ENCODE results near the gene APPBP2. TPM values are rescaled to one million over a fixed set of nuclear protein-coding genes. Genes with fewer than 3 reads are reported as not detected.

The APPBP2 gene
- total RNA-seq, 1 experiment from 2014 or later, result 25.8 TPM

- CTCF ChIA-PET, result no interaction called here
- DNase-seq (ENCODE audit: low read depth, low spot score), result no peak
- intact Hi-C loops (cut with micrococcal nuclease; ENCODE audit: unreplicated experiment), result no loop called here
- H3K4me1 ChIP-seq (ENCODE audit: control insufficient read depth, insufficient read depth, low read length), result no peaks in the 10 kb centered on the region
- TF ChIP-seq REST (IDR thresholded peaks at IDR 0.05; ENCODE audit: insufficient read depth in 1 of 2, low read depth in 2 of 2, low read length in 1 of 2) (no peak), POLR2AphosphoS5 (IDR thresholded peaks at IDR 0.05; ENCODE audit: low read depth, low read length) (no peak), CTCF (IDR thresholded peaks at IDR 0.05) (no peak), SIN3A (IDR thresholded peaks at IDR 0.05; ENCODE audit: borderline replicate concordance, insufficient read depth, low read depth, low read length) (no peak), TCF7L2 (IDR thresholded peaks at IDR 0.05; ENCODE audit: low read depth, low read length) (no peak)
- no peak for ATAC-seq
- in situ Hi-C loops (cut with HindIII; ENCODE audit: low pct_unique_long_range_greater_than_20kb, low sequenced_read_pairs), result no loop called here
- POLR2A ChIA-PET, result no interaction called here
- H3K27ac ChIP-seq (ENCODE audit: low read length), result no peak overlapping the region
- peaks cover 7% of the 10 kb centered on the region; the same call in 1 of the 2 replicates for H3K36me3 ChIP-seq (ENCODE audit: control insufficient read depth, insufficient read depth, low read length)
- no peaks in the 10 kb centered on the region for H3K9me3 ChIP-seq (ENCODE audit: control insufficient read depth, insufficient read depth, low read depth, low read length)
- H3K27me3 ChIP-seq (ENCODE audit: control insufficient read depth, insufficient read depth, low read length), result no peaks in the 10 kb centered on the region
- BruUV-seq (replicated peaks), result no TSS peak
- no peak overlapping the region for H3K4me3 ChIP-seq (ENCODE audit: low read depth in 2 of 2, low read length in 2 of 2)
These were observed 82.3 kb downstream of the APPBP2 start for GRCh38 chr17:60443713-60444112.

GRCh38 chr17:60442271-60443173 is 83.5 kb downstream of the APPBP2 start:
- peaks cover 7% of the 10 kb centered on the region; the same call in 1 of the 2 replicates for H3K36me3 ChIP-seq (ENCODE audit: control insufficient read depth, insufficient read depth, low read length)
- in situ Hi-C loops (cut with HindIII; ENCODE audit: low pct_unique_long_range_greater_than_20kb, low sequenced_read_pairs) (no loop called here), intact Hi-C loops (cut with micrococcal nuclease; ENCODE audit: unreplicated experiment) (no loop called here)
- ATAC-seq, result no peak
- ChIA-PET POLR2A (no interaction called here), CTCF (interaction anchor here (0.6 kb wide), 1 partner anchor 135 kb away, joined by 3 read pairs; no protein-coding TSS in a partner anchor)
- BruUV-seq (replicated peaks), result no TSS peak
- H3K27me3 ChIP-seq (ENCODE audit: control insufficient read depth, insufficient read depth, low read length), result no peaks in the 10 kb centered on the region
- TF ChIP-seq TCF7L2 (IDR thresholded peaks at IDR 0.05; ENCODE audit: low read depth, low read length), result no peak
- TF ChIP-seq POLR2AphosphoS5 (IDR thresholded peaks at IDR 0.05; ENCODE audit: low read depth, low read length), result no peak
- TF ChIP-seq SIN3A (IDR thresholded peaks at IDR 0.05; ENCODE audit: borderline replicate concordance, insufficient read depth, low read depth, low read length), result no peak
- no peak for TF ChIP-seq REST (IDR thresholded peaks at IDR 0.05; ENCODE audit: insufficient read depth in 1 of 2, low read depth in 2 of 2, low read length in 1 of 2)
- no peak for TF ChIP-seq CTCF (IDR thresholded peaks at IDR 0.05)
- no peaks in the 10 kb centered on the region for H3K4me1 ChIP-seq (ENCODE audit: control insufficient read depth, insufficient read depth, low read length)
- DNase-seq (ENCODE audit: low read depth, low spot score), result no peak
- H3K9me3 ChIP-seq (ENCODE audit: control insufficient read depth, insufficient read depth, low read depth, low read length), result no peaks in the 10 kb centered on the region
- H3K27ac ChIP-seq (ENCODE audit: low read length), result no peak overlapping the region
- H3K4me3 ChIP-seq (ENCODE audit: low read depth in 2 of 2, low read length in 2 of 2), result no peak overlapping the region
